ENCODE results near the gene WDR70.
A peak's percentile ranks its signal among the peaks of the same experiment; 100 is the strongest.
"Not testable (repeated sequence)": the region's sequence is repeated elsewhere in the genome, so short reads cannot be mapped to it uniquely, and the experiment has no call there.

WDR70 gene

GRCh38 chr5:37771203-37771611 lies 392.1 kb downstream of the WDR70 start:
- DNase-seq: no peak

- no peak for DNase-seq
These were observed 392.6 kb downstream of the WDR70 start for GRCh38 chr5:37771731-37772130.

GRCh38 chr5:37772255-37772654 lies 393.1 kb downstream of the WDR70 start:
- no peak for DNase-seq

GRCh38 chr5:37773809-37774208 lies 394.7 kb downstream of the WDR70 start:
- no peak for DNase-seq

- peak; percentile 36 for DNase-seq
These were observed 395.9 kb downstream of the WDR70 start for GRCh38 chr5:37774912-37775483.

DNA sequence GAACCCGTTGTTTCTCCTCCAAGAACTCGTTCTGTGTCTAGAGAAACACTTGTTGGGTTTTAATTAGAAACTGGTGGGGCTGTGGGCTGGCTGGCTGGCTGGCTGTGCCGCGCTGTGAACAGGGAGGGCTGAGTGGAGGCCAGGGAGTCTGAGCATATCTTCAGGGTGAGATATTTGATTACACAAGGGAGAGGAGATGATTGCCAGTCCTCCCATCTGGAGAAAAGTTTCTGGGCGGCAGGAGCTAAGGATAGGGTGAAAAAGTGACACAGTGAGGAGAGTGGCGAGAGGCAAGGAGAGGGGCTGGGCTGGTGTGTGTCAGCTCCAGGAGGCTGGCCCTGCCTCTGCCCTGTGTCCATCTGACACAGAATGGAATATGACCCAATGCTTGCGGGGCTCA lies 397.7 kb downstream of the WDR70 start:
- no peak for DNase-seq

DNA sequence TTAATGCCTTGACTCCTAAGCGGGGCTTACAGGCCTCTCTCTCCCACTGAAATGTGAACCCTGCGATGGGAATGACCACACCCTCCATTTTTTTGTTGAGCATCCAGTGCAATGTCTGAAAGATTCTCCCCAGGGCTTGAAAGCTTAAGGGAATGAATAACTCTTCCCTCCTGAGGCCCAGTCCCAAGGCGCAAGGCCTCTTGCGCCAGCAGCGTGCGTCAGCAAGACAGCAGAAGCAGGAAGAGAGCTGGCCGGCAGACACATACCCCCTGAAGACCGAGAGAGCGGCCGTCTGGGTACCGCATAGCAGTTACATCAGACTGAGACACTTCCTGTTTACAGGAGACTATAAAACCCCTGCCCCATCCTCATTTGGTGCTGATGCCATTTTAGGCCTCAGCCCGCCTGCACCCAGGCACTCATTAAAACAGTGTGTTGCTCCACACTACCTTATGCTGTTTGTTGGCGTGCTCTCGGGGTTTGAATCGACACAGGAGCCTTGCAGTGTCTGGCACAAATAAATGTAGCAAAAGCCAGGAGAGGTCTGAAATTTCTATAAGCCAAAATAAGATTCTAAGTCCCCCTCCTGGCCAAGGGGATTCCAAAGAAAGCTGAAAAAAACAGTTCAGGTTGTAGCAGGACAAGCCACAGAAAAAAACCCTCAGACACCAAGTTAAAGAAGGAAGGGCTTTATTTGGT lies 398.5 kb downstream of the WDR70 start:
- DNase-seq: no peak

DNA sequence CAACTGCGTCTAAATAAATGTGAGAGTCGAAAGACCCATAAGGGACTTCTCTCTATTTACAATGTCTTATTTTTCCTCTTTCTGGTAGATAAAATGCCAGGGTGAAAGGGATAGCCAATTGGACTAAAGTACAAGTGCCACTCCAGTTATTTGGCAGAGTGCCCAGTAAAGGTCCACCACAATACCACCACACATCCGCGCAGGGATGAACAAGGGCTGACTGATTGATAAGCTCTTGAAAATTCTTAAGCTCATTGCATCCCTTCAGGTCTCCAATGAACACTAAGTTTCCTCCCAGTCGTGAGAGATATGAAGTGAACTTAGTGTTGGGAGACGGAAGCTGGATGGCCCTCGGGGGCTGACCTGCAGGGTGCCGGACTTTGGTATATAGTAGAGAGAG lies 402.3 kb downstream of the WDR70 start:
- not testable (repeated sequence) for DNase-seq

- DNase-seq: no peak
These were observed 407.3 kb downstream of the WDR70 start for GRCh38 chr5:37786416-37786815.

DNA sequence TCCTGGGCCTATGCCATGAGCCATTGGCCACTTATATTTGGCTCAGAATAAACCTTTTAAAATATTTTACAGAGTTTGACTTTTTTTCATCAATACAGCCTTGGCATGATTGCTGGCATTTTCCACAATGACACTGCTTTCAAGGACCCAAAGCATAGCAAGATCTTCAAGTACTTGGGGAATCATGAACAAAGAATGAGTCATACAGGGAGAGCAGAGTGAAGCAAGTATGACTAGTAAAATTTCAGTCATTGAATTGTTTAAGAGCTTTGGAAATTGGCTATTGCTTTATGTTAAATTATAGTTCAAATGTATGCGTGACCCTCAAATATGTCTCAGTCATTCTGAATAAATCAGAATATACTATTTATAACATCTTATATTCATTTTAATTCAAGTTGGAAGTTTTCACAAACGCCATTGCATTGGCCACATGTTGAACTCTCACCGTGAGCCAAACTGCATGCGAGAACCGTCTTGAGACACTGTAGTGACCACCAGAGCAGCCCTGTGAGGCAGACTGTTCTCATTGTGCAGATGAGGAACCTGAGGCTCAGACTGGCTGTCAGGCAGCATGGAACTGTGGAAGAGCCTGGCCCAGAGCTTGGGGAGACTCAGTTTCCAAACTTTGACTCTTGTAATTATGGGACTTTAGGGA lies 407.9 kb downstream of the WDR70 start:
- DNase-seq: no peak

DNA sequence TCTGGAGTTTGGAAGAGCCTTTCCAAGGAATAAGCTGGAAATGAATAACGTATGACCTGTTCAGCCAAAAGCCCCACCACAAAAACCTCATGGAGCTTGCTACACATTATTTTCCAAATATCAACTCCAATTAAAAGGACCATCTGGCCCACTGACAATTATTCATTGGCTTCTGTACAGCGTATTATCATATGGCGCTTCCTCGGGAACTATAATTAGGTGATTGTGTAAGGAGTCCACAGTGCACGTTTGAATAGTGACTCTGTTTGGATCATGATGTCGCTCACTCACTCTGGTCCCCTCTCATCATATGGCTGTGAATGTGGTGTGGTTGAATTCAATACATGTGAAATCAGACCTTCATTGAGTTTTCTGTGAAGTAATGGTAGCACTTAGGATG lies 408.6 kb downstream of the WDR70 start:
- DNase-seq: no peak

DNA sequence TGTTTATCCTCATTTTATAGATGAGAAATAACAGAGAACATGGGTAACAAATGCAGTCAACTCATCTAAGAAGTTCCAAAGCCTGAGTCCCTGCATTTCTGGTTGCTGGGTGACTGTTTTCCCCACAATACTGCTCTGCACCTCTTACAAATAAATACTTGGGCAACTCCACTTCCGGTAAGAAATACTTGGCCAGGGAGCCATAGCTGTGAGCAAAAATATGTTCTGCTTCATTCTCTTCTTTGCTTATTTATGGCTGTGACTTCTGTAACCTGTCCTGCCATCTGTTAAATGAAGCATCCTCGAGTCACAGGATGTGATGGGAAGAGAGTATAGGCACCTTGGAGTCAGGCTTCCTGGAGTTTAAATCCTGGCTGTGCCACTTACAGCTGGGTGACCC lies 410.9 kb downstream of the WDR70 start:
- no peak for DNase-seq

DNA sequence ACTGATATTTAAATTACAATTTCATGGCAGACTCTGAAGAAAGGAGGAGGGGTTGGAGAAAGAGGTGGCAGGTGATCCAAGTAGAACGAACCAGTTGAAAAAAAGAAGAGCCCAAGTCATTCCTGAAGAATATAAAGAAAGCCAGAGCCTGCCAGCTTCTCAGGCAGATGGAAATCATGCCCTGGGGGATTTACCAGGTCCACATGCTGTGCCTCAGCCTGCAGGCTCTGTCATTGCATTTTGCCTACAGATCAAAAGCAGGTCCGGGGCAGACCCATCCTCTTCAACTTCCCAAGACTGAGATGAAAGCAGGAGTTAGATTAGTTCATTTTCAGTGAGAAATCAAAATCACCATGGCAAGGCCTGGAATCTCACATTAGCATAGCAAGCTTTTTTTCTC lies 412.2 kb downstream of the WDR70 start:
- no peak for DNase-seq

DNA sequence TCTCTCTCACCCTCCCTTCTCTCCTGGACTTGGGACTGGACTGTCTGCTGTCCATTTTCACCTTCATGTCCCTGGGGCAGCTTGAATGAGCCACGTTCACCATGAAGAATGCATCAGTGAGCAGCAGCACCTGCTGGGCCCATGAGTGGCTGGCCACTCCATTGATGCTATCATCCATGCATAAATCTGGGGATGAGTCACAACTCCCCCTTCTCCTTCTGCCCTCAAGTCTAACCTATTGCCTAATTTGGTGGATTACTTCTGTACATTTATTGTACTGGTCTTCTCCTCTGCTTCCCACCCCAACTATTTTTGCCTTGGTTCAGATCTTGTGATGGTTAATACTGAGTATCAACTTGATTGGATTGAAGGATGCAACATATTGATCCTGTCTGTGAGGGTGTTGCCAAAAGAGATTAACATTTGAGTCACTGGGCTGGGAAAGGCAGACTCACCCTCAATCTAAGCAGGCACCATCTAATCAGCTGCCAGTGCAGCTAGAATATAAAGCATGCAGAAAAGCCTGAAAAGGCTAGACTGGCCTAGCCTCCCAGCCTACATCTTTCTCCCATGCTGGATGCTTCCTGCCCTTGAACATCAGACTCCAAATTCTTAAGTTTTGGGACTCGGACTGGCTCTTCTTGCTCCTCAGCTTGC lies 414.0 kb downstream of the WDR70 start:
- DNase-seq: no peak

DNA sequence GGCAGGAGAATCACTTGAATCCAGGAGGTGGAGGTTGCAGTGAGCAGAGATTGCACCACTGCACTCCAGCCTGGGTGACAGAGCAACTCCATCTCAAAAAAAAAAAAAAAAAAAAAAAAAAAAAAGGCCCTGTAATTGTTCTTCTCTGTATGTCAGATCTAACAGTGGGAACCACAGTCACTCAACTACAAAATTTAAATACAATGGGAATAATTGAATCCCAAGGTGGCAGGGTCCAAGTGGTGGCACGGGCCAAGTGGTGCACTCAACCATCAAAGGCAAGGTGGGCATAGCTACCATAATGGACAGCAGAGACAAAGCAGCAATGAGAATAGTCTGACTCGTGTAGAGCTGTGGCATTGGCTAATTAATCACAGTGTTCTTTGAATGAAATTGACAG lies 416.2 kb downstream of the WDR70 start:
- not testable (repeated sequence) for DNase-seq

- DNase-seq: not testable (repeated sequence)
These were observed 417.3 kb downstream of the WDR70 start for GRCh38 chr5:37796435-37796834.

- DNase-seq: no peak
These were observed 420.8 kb downstream of the WDR70 start for GRCh38 chr5:37799865-37800421.

DNA sequence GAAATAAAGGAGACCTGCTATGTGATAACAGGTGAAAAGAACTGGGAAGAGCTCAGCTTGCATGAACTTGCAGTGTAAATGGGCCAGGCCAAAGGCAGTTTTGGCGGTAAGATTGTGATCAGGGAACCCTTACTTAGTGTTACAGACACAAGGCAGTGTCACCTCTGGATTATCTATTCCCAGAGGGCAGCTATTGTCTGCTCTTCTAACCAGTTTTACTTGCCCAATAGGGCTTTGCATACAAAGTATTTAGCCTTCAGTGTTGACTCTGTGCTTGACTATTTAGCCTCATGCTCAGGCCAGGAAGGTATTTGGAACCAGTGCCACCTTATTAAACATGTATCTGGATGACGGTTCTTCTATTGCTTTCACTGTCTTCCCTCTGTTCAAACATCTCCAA lies 422.4 kb downstream of the WDR70 start:
- DNase-seq: no peak
